ENCODE measurements around the gene TTPAL. TPM values are rescaled to one million over a fixed set of nuclear protein-coding genes. Genes with fewer than 3 reads are reported as not detected.

Gene TTPAL, protein sequence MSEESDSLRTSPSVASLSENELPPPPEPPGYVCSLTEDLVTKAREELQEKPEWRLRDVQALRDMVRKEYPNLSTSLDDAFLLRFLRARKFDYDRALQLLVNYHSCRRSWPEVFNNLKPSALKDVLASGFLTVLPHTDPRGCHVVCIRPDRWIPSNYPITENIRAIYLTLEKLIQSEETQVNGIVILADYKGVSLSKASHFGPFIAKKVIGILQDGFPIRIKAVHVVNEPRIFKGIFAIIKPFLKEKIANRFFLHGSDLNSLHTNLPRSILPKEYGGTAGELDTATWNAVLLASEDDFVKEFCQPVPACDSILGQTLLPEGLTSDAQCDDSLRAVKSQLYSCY
- total RNA-seq: 8.3 and 9.6 TPM in 2 replicates

DNA sequence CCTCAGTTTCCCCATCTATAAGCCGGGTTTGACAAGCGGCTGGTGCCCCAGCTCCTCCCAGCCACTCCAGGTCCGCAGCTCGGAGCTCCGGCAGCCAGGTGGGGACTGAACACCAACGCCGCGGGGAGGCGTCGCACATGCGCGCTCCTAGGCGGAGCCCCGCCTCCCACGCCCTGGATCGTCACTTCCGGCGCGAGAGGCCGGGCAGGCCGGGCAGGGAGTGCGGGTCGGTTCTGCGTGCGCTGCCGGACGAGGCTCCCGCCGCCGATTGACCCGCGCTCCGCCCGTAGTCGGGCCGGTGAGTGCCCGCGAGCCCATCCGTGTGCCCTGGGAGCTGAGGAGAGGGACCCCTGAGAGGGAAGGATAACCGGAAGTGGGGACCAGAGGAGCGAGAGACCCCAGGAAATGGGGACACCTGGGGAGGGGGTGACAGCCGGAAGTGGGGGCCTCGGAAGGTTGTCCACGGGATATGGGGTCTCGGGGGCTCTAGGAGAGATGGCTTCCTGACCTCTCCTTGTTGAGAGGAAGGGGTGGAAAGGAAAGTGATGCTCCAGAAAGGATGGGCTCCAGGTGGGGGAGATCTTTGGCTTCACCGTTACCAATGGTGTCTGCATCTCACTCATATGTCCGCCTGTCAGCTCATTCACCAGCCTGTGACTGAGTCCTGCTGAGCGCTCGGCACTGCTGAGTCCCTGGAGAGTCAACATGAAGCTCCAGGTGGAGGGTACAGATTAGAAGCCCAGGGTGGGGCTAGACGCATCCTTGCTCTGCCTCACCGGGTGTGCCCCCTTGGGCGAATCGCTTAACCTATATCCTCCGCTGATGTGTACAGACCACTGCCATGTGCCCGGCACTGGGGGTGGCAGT lies at the start of gene TTPAL:
TSS of gene TTPAL (plus strand) at position 181 of the 867 bp plus-strand sequence. CDS start 4,126 bp downstream, outside the sequence.

DNA sequence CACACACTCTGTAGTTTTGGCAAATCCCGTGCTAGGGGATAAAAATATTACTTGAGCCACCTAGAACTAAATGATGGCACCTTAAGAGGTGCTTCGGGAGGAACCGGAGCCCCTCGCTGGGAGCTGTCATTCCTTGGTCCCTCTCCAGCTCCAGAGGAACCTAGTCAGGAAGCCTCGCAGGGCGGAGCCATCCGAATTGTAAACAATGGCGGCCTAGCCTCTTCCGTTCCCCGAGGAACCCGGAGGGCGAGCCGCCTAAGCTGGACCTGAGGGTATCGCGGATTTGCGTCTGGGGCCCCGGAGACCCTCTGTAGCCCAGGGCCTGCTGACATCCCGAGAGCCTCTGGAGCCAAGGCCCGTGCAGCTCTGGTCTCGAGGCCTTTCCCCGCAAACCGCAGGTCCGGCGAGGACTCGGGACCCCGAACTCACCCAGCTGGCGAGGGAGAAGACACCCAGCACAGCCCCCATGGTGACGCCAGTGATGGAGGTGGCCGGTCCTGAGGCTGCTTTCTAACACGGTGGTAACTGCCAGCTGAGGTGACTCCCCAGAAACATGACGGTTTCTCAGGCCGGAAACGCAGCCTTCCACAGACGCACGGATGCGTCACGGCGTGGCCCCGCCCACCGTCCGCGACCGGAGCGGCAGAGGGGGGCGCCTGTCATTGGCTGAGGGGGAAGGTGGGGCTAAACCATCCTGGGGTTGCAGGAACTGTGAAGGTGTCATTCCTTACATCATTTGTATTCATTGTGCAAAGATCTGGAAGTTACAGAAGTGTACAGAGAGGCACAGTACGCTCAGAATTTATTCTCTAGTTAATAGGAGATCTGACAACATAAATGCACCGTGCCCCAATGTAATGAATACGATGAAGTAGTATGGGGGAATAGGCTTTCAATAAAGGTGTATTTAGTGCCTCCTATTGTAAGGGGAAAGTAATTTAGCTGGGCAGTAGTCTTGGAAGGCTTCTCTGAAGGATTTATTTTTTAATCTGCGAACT lies 46.1 kb downstream of the TTPAL start, which contains the start of gene SERINC3:
TSS of gene SERINC3 (minus strand) at position 587 of the 998 bp plus-strand sequence. CDS start at position 468, 119 bp downstream.

Other genes with a start within 250 kb of the TTPAL start
- not detected in 2 replicates for gene GDAP1L1, start 228.6 kb upstream of the TTPAL start, total RNA-seq
- gene FITM2, start 164.7 kb upstream of the TTPAL start, total RNA-seq: 4.7 and 6.6 TPM in 2 replicates
- not detected in 2 replicates for gene R3HDML, start 138.8 kb upstream of the TTPAL start, total RNA-seq
- gene HNF4A, start 120.2 kb upstream of the TTPAL start, total RNA-seq: not detected in 2 replicates
- gene SERINC3, start 46.2 kb downstream of the TTPAL start, total RNA-seq: 70.6 and 82.7 TPM in 2 replicates
- gene PKIG, start 106.7 kb downstream of the TTPAL start, total RNA-seq: 72.0 and 74.2 TPM in 2 replicates
- 15.6 and 22.0 TPM in 2 replicates for gene ADA, start 175.8 kb downstream of the TTPAL start, total RNA-seq
- gene CCN5, start 239.5 kb downstream of the TTPAL start, total RNA-seq: 4.1 and 5.8 TPM in 2 replicates